A673 (cell line): ENCODE measurements around the gene TMEM163. TPM values are rescaled to one million over a fixed set of nuclear protein-coding genes. Genes with fewer than 3 reads are reported as not detected.

ENCODE experiments used
- BruUV-seq: library from RNA; stranded (reverse); fragments of 400-500 nt; replicated peaks from 2 replicates; lab custom pipeline; 2021; lab: Mats Ljungman, UMichigan
- CTCF ChIA-PET: fragments of 300-600 bp; sonication (Branson Sonifier 250); formaldehyde crosslinking; loops from one replicate; lab custom pipeline; 2022; ENCODE audit warnings: antibody characterized with exemption; lab: Charles Lee
- POLR2A ChIA-PET: fragments of 300-600 bp; sonication (Branson Sonifier 250); formaldehyde crosslinking; loops from one replicate; lab custom pipeline; 2022; ENCODE audit warnings: antibody characterized with exemption; ENCODE audit not compliant: low non-redundant PET; lab: Charles Lee
- DNase-seq: peaks from one replicate; pipeline ENCODE4 v3.0.0-alpha.2; 2015; ENCODE audit warnings: low spot score
- H3K27ac ChIP-seq: fragments of 200-600 bp; sonication (generic); 2 replicates; pipeline ENCODE4 v1.5.1; 2016; ENCODE audit warnings: mixed run types, low read depth, mild to moderate bottlenecking, mixed read lengths, antibody characterized with exemption, low read length; ENCODE audit not compliant: poor library complexity, severe bottlenecking
- H3K27me3 ChIP-seq: fragments of 200-600 bp; sonication (generic); replicated peaks from 2 replicates; pipeline ENCODE4 v1.6.1; 2017; ENCODE audit warnings: mixed run types, low read depth, mild to moderate bottlenecking, mixed read lengths, antibody characterized with exemption, low read length; ENCODE audit not compliant: insufficient read depth, poor library complexity
- H3K36me3 ChIP-seq: fragments of 200-600 bp; sonication (generic); 2 replicates; pipeline ENCODE4 v1.6.1; 2016; ENCODE audit warnings: mixed run types, mild to moderate bottlenecking, mixed read lengths, antibody characterized with exemption, low read length; ENCODE audit not compliant: insufficient read depth, poor library complexity, severe bottlenecking
- H3K4me1 ChIP-seq: fragments of 200-600 bp; sonication (generic); 2 replicates; pipeline ENCODE4 v1.6.1; 2017; ENCODE audit warnings: mixed run types, mild to moderate bottlenecking, mixed read lengths, antibody characterized with exemption, low read length; ENCODE audit not compliant: insufficient read depth, poor library complexity, severe bottlenecking
- H3K4me3 ChIP-seq: fragments of 200-600 bp; sonication (generic); 2 replicates; pipeline ENCODE4 v1.5.1; 2016; ENCODE audit warnings: low read depth, mixed run types, mild to moderate bottlenecking, mixed read lengths, low read length; ENCODE audit not compliant: poor library complexity, severe bottlenecking
- H3K9me3 ChIP-seq: fragments of 200-600 bp; sonication (generic); 2 replicates; pipeline ENCODE4 v1.6.1; 2016; ENCODE audit warnings: mixed run types, low read depth, mild to moderate bottlenecking, mixed read lengths, antibody characterized with exemption, low read length; ENCODE audit not compliant: poor library complexity, severe bottlenecking
- EZH2 ChIP-seq: fragments of 200-600 bp; sonication (generic); IDR thresholded peaks from 2 replicates; pipeline ENCODE4 v1.6.1; 2017; ENCODE audit warnings: borderline replicate concordance, low read depth, mild to moderate bottlenecking, mixed read lengths, antibody characterized with exemption, low read length; ENCODE audit not compliant: poor library complexity, severe bottlenecking
- intact Hi-C: fragments of 100-400 bp; cut with micrococcal nuclease; formaldehyde crosslinking; loops from one replicate; pipeline ENCODE4 v1.10.0; 2022; ENCODE audit not compliant: unreplicated experiment
- total RNA-seq: library from RNA; stranded (reverse); gene quantifications from 2 replicates; pipeline ENCODE4 v1.2.3, GENCODE V29; 2021
- TF ChIP-seq, protein P1 (sequence below): fragments of 300-800, 200-600 bp; sonication (generic); conservative IDR thresholded peaks from 2 replicates; pipeline ENCODE4 v1.5.1; 2017; ENCODE audit warnings: low read depth, mild to moderate bottlenecking, antibody characterized with exemption, low read length, moderate library complexity, mixed read lengths

TMEM163 gene
- total RNA-seq, 1 experiment from 2014 or later = not detected

DNA sequence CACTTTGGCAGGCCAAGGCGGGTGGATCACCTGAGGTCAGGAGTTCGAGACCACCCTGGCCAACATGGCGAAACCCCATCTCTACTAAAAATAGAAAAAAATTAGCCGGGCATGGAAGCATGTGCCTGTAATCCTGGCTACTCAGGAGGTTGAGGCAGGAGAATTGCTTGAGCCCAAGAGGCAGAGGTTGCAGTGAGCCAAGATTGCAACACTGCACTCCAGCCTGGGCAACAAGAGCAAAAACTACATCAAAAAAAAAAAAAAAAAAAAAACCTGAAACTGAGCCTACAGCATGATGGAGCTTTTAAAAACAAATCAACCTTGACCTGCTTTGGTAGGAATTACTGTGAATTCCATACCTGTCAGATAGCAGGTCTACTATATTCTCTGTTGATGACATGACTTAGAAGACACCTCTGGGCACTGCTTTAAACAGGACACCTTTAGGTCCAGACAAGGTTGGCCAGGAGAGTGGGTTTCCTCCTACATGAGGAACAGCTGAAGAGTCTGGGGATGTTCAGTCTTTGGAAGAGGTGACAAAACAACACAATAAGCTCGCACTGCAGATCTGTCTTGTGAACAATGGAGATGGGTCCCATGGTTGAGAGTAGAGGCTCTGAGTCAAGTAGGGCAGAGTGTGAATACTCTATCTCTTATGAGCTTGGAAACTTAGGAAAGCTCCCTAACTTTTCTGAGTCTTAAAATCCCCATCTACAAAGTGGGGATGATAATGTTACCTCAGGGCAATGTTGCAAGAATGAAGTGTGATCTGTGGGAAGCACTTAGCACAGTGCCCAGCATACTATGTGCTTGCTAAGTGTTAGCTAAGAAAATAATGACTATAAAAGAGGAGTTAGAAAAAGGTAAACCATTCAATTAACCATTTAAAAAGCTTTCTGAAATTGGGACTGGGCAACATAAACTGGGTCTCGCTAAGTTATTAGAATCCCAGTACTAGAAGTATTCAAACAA is 25.2 kb downstream of the TMEM163 start:
- no peak for DNase-seq
- intact Hi-C loops = no loop called here
- POLR2A ChIA-PET = no interaction called here
- H3K27me3 ChIP-seq = peaks cover 9% of the 10 kb centered on the region
- CTCF ChIA-PET = no interaction called here
- H3K27ac ChIP-seq = no peak overlapping the region
- no peaks in the 10 kb centered on the region for H3K9me3 ChIP-seq
- H3K4me1 ChIP-seq = no peaks in the 10 kb centered on the region
- no TSS peak for BruUV-seq
- TF ChIP-seq, protein P1, sequence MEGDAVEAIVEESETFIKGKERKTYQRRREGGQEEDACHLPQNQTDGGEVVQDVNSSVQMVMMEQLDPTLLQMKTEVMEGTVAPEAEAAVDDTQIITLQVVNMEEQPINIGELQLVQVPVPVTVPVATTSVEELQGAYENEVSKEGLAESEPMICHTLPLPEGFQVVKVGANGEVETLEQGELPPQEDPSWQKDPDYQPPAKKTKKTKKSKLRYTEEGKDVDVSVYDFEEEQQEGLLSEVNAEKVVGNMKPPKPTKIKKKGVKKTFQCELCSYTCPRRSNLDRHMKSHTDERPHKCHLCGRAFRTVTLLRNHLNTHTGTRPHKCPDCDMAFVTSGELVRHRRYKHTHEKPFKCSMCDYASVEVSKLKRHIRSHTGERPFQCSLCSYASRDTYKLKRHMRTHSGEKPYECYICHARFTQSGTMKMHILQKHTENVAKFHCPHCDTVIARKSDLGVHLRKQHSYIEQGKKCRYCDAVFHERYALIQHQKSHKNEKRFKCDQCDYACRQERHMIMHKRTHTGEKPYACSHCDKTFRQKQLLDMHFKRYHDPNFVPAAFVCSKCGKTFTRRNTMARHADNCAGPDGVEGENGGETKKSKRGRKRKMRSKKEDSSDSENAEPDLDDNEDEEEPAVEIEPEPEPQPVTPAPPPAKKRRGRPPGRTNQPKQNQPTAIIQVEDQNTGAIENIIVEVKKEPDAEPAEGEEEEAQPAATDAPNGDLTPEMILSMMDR = no peak
- TF ChIP-seq EZH2 = no peak
- H3K4me3 ChIP-seq = no peak overlapping the region
- H3K36me3 ChIP-seq = no peaks in the 10 kb centered on the region

DNA sequence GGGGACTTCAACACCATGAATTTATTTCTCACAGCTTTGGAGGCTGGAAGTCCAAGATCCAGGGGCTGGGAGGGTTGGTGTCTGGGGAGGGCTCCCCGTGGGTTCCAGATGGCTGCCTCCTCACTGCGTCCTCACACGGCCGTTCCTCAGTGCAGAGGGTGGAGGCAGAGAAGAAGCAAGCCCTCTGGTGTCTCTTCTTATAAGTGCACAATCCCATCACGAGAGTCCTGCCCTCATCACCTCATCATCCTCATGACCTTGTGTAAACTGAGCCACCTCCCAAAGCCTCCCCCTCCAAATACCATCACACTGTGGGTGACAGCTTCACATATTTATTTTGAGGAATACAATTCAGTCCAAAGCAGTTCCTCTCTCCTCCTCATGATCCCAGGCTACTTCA is 26.3 kb downstream of the TMEM163 start:
- Histone ChIP-seq H3K4me3 (no peak overlapping the region), H3K27me3 (no peaks in the 10 kb centered on the region), H3K9me3 (no peaks in the 10 kb centered on the region), H3K27ac (no peak overlapping the region), H3K36me3 (no peaks in the 10 kb centered on the region), H3K4me1 (no peaks in the 10 kb centered on the region)
- ChIA-PET CTCF (no interaction called here), POLR2A (no interaction called here)
- intact Hi-C loops = no loop called here
- no peak for DNase-seq
- no peak for TF ChIP-seq EZH2
- TF ChIP-seq, protein P1 = 0 out of 2 replicates have a peak, but pooled peaks have one; percentile 8
- no TSS peak for BruUV-seq

DNA sequence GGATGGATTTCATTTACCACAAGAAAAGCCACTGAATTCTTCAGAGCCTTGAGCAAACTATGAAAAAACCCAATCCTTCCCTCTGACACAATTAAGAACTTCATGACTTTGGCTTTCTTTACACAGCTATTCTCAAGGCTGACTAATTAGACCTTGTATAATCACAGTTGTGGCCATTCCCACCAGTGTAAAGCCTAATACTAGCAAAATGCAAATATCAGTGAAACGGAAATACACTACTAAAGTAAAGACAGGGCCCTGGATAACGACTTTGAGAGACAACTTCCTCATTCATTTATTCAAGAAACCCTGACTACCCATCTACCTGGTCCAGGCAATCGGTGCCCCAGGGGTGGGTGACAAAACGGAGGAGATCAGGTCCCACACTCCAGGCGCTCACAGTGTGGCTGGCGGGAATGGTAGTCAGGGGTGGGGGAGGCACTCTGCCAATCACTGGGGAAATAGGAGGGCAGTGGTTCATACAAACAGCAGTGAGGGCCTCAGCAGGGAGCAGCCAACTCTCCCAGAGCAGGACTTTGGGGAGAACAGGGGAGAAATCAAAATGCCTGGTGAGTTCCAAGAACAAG is 28.1 kb downstream of the TMEM163 start:
- CTCF ChIA-PET = no interaction called here
- TF ChIP-seq, protein P1 = no peak
- TF ChIP-seq EZH2 = no peak
- POLR2A ChIA-PET = no interaction called here
- Histone ChIP-seq H3K4me1 (no peaks in the 10 kb centered on the region), H3K27ac (no peak overlapping the region), H3K4me3 (no peak overlapping the region), H3K36me3 (no peaks in the 10 kb centered on the region), H3K27me3 (no peaks in the 10 kb centered on the region), H3K9me3 (no peaks in the 10 kb centered on the region)
- intact Hi-C loops = no loop called here
- DNase-seq = no peak
- no TSS peak for BruUV-seq
